Activated CD8-positive, alpha-beta memory T cell treated with anti-CD3 and anti-CD28 coated beads for 48 hours (primary cell): ENCODE measurements around the gene AGK.
"Not testable (repeated sequence)": the region's sequence is repeated elsewhere in the genome, so short reads cannot be mapped to it uniquely, and the experiment has no call there.

Source experiments
- DNase-seq, 3 experiments: peaks; one replicate each; pipeline ENCODE4 v3.0.0-alpha.2; 2020; ENCODE audit warnings: low read depth in 2 of 3, low spot score in 2 of 3

The AGK gene

DNA sequence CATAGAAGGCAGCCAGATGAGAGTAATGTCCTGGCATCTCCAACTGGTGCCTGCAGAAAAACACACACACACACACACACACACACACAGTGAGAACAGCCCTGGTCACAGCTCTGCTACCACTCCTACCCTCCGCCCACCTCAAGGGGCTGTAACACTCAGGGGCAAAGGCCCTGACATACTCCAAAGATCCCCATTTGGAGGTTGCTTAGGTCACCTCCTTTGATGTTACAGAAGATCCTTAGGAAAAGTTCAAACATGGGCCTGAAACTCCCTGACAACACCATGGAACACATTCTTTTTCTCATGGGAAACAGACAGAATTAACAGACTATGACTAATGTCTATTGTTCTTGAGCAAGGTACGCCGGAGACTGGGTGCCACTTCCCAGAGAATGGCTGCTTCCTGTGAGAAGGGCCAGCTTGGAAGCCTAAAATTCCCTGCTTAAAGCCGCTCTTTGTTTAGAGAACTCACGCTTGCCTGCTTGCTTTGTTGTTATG is 123.0 kb downstream of the AGK start:
- no peak for DNase-seq

DNA sequence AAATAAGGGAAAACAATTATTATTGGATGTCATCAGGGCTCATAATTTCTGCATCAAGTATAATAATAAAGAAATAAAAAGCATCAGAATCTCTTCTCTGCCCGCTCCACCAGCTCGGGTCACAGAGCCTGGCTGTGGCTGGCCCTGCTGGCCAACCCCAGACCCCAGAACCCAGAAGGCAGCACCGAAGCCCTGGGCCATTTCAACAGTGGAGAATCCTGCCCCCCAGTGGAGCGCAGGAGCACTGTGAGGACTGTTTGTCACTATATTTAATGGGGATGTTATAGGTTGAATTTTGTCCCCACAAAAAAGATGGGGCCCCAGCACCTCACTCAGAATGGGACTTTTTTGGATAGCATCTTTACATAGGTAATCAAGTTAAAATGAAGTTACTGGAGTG is 123.5 kb downstream of the AGK start:
- DNase-seq = no peak

DNA sequence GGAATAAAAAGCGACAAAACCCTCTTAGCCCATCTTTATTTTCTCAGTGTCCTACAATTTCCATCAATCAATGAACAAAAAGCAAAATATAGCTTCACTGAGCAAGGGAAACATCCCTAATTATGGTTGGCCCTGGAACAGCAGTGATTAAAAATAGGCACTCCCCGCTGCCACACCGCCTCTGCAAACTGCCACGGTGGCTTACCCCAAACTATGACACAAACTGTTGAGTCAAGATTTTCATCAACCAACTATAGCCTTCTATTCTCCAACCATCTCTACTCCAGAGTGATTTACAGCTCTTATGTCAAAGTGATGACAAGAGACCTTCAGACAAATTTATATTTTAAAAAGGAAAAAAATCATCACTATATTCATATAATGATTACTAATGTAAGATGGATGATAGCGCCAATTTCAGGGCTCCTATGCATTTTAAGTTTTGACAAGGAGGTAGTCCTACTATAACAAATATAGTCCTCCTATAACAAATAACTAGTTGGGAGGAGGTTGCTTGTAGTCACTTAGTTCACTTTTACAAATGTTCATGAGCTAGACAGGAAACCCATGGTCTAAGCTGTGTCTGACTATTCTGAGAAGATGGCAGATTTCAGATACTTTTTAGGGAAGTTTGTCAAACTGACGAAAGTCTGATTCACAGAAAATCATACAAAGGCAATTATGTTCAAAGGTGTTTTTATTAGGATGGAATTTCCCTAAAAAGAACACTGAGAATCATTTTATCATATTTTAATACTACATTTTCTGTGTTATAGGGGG is 124.4 kb downstream of the AGK start:
- no peak for DNase-seq

DNA sequence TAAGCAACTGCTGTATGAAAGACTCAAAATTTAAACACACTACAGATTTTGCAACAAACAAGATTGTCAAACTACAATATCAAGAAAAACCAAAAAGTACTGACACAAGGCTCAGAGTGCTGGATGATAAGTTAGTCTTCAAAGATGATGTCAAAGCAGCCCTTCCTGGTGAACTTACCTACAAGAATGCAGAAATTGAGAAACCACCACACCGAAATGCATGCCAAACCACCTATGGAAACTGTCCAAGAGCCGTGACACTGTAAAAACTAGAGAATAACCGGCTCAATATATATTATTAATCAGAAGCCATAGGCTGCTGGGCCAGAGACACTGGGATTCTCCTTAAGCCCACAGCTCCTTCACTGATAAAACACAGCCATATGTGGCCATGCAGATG is 125.4 kb downstream of the AGK start:
- no peak for DNase-seq

DNA sequence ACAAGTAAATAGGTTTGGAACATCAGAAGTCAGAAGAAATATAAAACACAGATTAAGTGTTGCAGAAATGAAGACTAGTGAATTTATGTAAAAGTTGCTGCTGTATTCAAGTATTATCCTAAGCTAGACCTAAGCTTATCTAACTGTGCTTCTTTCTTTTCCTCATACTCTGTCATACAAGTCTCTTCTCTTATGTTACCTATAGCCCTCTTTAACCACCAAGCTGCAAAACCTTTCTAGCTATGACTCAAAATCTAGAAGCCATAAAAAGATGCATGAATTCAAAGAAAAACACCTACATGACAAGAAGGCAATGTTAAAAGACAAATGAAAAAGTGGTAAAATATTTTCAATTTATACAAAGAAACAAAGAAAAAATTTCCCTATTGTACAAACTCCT is 127.8 kb downstream of the AGK start:
- DNase-seq = no peak

DNA sequence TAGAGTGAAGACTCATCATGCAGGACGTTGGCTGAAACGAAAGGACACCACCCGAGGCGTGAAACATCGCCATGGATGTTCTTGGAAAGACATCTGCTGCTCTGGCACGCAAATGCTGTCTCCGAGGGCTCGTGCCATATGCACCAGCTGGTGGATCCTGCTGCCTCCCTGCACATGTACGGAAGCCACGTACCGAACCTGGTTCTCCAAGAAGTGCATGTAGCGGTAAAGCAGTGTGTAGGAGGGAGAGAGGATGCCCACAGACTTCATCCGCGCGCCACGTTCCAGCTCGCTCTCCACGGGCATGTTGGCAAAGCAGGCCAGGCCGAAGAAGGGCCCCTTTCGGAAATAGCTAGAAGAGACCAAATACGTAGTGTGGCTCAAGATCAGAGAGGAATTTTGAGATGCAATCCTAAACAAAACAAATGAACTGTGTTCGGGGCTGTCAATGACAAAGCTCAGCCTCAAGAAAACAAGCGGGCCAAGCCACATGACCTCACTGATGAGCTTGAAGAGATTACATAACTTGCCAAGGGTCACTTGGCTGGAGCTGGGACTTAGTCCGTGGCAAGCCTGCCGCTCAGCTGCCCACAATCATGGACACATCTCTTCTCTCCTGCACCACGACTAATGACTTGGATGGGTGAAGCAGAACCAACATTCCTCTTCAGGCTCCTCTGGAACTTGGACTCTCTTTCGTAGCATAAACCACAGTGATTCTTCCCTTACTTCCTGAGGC is 134.2 kb downstream of the AGK start:
- DNase-seq = no peak

DNA sequence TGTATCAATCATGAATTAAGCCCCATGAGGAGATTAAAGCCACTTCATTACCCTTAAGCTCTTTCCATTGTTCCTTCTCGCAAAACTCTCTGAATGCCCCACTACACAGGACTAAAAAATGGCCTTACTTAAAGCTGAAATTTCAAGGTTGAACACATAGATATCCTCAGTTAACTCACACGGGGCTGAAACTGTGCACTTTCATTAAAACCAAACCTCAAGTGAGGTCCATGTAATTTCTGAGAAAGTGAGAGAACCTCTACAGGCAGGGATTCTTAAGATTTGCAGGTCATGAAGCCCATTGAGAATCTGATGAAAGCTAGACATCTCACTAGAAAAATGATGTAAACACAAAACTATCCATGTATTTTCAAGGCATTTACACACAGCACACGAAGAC is 134.9 kb downstream of the AGK start:
- no peak for DNase-seq

DNA sequence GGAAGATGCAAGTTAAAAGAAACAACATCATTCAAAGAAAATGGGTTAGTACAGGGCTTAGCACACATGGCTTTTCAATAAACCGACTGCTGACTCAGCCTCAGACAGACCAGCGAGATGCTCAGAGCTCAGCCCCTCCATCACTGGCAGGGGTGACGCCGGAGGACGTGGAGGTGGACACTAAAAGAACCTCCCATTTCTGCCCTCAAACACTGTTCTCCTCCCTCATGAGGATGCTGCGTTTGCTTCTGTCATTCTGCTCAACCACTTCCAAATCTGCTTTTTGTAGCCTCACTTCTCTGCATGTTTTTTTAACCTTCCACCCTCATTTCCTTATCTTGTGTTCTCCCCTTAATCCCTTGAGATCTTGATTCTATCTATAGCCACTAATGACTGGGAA is 135.5 kb downstream of the AGK start:
- DNase-seq = no peak

DNA sequence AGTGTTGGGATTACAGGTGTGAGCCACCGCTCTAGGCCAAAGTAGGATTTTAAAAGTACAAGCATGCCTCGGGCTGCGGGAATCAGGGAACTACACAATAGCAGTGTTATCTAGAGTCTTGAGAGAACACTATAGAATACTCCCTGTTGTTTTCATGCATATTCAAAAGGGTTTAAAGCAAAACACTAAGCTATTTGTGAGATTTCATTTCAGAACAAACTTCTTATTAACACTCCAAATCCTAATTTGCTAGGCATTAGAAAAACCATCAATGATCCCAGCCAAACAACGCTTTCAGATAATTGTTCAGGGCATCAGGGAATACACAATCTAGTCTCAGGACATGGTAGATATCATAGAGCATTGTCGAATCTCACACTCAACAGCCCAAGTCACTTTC is 136.8 kb downstream of the AGK start:
- no peak for DNase-seq

DNA sequence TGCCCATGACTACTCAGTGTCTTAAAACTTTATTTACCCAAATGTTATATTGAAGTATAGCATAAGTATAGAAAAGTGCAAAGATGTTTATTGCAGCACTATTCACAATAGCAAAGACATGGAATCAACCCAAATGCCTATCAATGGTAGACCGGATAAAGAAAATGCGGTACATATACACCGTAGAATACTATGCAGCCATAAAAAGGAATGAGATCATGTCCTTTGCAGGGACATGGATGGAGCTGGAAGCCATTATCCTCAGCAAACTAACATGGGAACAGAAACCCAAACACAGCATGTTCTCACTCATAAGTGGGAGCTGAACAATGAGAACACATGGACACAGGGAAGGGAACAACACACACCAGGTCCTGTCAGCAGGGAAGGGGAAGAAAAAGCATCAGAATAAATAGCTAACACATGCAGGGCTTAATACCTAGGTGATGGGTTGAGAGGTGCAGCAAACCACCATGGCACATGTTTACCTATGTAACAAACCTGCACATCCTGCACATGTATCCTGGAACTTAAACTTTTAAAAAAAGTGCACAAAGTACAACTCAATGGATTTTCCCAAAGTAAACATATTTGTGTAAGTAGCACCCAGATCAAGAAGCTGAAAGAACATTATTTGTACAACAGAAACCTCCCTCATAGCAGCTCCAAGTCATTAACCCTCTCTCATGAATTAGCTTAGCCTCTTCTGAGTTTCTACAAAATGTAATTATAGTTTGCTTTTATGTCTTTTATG is 138.0 kb downstream of the AGK start:
- DNase-seq = not testable (repeated sequence)

DNA sequence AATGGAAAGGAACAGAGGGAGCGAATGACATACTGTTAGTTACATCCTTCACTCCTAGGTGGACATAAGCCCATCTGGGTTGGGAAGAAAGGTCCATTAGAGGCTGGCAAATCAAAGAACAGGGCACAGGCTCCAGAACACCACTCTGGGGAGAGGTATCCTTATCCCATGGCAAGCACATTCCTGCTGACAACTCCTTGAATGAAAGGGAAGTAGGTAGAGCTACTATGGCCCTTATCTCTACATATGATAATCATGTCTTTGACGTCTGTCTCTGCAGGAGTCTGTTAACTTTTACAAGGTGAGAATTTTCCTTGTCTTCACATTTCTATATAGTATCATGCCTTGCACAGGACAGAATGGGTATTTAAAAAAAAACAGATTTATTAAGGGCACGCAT is 140.3 kb downstream of the AGK start:
- DNase-seq = no peak

DNA sequence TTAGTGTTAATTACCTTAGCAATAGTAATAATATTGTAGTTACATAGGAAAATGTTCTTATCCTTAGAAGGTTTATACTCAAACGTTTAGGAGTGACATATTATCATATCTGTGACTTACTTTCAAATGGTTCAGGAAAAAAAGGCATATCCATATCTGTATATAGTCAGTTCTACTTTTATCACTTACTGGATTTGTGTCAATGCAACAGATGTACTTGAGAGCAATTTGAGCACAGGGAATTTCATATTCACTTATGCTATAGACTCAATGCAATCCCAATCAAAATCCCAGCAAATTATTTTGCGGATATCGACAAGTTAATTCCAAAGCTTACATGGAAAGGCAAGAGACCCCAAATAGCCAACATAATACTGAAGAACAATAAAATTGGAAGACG is 140.8 kb downstream of the AGK start:
- no peak for DNase-seq

DNA sequence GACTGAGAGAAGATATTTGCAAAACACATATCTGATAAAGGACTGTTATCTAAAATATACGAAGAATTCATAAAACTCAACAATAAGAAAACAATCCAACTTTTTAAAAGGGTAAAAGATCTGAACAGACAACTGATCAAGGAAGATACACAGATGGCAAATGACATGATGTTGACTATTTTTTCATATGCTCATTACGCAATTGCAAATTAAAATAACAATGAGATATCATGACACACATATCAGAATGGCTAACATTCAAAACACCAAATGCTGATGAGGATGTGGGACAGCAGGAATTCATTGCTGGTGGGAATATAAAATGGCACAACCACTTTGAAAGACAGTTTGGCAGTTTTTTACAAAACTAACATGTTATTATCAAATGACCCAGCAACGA is 141.9 kb downstream of the AGK start:
- DNase-seq = no peak

DNA sequence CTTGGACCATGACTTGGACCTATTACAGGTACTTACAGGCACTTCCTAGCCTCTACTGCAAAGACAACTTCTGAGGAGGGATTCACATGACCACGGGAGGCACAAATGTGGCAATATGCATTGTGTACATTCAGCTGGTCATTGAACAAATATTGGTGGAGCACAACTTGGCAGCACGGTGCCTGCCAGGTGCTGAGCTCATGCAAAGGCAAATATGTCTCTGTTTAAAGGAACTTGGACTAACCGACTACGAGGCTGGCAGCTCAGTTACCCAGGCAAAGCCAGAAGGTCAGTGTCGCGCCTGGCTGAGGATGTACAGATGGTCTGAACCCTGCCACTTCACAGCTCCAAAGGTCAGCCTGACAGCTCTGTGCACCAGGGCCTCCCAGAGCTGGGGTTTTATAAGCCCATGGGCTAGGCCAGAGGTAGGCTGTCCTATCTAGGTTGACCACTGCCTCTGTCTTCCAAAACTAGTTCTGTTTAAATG is 144.6 kb downstream of the AGK start:
- no peak for DNase-seq

DNA sequence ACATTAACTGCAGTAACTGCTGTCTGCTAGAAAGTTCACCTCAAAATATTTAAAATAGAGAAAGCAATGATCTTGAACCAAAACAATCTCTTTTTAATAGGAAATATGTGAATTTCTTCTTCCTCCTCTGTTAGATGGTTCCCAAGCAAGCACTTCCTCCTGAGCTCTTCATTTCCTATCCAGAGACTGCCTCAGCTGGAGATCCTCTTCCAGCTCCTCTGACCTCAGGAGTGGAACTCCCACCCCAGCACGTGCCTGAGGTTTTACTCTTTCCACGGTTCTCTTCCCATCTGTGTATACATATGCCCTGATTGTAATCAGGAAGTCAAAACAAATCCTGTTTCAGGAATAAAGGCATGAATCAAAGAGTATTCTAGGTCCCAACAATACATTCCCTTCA is 145.1 kb downstream of the AGK start:
- no peak for DNase-seq

DNA sequence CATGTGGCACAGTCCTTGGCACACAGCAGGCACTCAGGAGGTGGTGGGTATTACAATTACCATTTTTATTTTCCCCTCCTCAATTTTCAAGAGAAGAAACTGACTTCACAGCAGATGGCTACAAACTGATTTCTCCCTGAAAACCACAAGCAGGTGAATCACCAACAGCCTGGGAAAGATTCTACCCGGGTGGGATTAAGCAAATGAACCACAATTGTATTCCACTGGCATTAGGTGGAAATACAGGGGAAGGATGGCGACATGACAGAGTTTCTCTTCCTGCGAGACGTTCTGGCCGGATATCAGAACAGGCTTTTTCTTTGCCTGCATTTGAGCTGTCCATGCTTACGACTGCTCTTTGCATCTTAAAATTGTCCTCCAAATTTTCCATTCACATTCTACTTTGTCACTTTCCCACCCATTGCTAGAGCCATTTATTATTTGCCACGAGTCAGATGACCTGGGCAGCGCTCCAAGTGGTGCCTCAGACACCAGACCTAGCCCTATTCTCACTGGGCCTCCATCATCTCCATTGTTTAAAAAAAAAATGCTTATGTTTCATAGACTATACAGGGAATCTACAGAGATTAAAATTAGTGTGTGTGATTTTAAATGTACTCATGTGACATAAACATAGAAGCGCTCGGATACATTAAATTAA is 146.1 kb downstream of the AGK start:
- DNase-seq = no peak

DNA sequence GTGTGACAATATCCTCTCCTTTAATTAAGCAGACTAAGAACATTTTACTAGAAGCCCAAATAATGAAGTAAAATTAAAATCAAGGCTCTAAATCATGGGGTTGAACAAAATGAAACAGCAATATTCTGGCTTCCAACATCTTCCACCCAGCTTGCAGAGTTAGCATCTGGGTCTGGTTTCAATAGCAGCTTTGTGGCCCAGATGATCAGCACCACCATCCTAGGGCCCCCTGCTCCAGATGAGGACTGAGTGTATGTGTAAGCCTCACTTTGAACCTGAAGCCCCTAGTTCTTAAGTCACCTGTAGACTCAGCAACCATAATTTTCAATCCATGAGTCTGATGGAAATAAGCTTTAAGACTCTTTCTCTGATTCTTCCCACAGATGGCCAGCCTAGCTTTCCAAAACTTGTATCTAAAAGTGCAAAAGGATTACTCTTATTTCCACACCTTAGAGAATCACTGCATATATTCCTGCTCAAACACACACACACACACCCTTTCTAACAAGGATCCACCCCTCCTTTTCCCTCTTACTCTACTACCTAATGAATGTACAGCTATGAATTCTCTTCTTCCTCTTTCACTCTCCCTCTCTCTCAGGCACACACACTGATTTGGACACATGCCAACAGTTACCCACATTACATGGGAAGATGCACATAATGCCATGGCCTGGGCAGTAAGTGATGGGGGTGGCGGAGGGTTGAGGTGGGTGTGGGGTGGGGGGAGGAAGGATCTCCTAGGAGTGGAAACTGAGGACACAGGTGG is 147.2 kb downstream of the AGK start:
- DNase-seq = no peak

DNA sequence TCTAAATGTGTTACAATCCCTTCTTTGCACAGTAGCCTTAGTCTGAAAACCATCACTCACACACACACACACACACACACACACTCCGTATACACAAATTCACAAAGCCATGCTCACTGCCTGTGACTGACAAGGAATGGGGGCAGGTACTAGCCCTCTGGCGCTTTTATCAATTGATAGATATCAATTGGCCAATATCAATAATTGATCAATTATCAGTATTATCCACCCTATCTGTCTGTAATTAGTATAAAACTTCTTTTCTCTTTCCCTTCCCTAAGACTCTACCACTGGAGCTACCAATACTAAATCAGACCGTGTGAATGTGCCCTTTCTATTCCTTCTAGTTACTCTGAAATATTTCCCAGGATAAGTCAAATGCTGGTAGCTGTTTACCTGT is 148.7 kb downstream of the AGK start:
- DNase-seq = no peak

DNA sequence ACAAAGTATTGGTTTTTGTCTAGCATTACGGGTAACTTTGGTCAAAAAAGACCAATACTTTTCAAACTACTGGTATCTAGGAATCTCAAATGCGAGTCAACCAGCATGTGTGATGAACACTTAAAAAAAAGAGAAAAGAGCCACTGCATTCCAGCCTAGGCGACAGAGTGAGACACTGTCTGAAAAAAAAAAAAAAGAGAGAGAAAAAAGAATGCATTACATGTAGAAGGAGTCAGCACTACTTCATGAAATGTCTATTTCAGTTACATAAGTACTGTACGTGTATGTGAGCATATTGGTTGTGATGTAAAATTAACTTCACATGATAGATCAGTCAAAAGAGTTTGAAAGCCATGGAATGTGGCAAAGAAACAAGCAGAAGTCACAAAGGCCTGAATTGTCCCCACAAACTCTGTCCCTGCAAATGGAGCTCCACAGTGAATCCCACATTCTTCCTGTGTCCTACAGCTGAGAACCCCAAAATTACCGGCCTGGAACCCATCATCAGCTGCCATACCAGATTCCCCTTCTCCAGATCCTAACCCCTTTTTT is 149.2 kb downstream of the AGK start:
- no peak for DNase-seq

DNA sequence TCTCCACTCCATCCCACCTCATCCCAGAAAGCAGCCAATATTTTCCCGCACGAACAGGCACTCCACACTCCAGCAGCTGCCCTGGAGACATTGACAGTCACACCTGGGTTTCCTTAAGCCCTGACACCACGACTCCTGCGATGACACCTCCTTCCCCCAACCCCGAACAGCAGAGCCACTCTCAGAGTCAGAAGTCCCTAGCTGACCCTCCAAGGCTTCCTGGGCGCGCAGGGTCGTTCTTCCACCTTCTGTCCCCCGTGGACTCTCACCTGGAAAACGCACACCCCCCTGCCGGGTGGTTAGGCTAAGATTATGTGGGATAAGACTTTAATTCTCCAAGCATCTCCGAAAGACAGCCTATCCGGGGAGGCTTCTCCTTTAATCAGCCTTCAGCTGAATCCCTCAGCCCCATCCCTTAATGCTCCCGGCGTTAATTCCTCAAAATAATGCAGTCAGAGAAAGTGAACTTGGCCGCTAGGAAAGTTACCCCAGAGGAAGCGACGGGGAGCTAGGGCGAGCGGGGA is 149.7 kb downstream of the AGK start:
- DNase-seq = no peak
